HG02798 (cell line): ENCODE measurements around the gene ATP11C.

ENCODE experiments used
- ATAC-seq: cut with Tn5 transposase; IDR thresholded peaks from one replicate; pipeline ENCODE4 v1.9.1; 2021; ENCODE audit warnings: mild to moderate bottlenecking; ENCODE audit not compliant: unreplicated experiment, poor library complexity

The ATP11C gene

DNA sequence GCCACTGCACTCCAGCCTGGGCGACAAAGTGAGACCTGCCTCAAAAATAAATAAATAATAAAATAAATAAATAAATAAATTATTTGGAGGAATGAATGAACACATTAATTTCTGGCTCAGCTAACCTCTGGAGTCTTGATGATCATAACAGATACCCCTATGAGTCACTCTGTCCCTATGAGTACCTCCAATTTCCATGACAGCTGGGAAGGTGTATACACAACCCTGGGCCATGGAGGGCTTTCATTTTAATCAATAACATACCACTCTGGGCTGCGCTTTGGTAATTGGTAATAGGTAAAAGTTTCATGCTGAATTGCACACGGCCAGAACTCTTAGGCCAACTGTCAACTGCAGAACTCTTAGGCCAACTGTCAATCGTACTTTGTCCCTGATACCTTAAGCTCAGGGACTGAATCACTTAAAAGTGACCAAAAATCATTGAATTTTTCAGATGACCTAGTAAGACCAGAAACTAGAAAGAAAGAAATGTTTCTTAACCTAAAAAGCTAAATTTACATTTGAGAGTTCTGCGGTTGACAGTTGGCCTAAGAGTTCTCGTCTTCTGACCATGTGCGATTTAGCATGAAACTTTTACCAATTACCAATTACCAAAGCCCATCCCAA, 112.4 kb downstream of the ATP11C start:
- ATAC-seq, result peak; percentile 79

DNA sequence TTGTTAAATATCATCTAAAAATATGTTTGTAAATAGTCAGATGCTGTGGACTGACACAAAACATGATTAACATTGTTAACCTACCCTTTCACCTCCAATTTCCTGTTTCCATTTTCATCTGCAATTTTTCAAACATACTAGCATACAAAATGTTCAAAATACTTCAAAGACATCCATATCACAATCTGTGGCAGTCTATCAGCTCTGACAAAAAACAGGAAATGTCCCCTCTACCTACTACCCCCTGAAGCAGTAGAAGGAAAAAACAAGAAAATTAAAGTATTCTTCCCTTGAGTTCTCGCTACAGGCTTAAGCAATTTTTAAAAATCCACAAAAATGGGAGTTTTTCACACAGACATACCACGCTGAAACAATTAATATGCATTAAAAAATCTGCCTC, 116.6 kb downstream of the ATP11C start:
- no peak for ATAC-seq

DNA sequence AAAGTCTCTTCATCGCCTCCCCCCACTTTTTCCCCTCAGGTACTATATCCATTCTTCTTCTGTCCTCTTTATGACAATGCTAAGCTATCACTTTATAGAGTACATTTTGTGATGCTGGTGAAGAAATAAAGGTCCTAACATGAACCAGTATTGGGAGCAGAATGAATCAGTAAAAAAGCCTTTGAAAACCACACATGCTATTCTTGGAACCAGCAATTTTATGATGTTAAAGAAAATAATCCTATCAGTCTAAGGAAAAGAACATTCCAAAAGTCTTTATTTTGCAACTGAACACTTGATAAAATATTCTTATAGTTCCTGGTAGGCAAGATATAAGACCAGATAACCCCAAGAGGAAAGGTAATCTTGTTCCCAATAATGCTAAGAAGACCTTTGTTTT, 117.1 kb downstream of the ATP11C start:
- ATAC-seq, result no peak

DNA sequence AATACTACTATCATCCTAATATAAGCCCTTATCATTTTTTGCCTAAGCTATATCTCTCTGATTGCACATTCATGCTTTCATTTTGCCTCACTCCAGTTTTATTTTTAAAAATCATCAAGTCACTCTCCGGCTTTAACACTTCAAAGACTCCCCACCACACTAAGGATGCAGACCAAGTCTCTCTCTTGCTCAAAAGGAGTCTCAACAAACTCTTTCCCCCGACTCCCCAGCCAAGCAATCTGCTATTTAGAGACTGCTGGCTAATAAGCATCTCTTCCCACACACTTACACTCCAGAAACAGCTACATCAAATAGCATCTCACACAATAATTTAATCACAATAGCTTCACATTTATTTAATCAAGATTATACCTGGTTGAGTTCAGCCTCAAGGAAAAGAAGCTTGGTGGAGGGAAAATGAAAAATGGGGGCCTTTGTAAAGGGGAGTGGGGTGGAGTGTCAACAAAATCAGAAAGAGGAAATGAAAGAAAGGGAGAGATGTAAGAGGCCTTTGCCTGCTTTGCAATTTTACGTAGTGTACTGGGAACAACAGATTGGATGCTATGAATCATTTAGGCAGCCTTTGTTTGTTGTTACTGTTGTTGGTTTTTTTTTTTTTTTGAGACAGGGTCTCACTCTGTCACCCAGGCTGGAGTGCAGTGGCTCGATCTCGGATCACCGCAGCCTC, 120.8 kb downstream of the ATP11C start:
- ATAC-seq, result no peak

DNA sequence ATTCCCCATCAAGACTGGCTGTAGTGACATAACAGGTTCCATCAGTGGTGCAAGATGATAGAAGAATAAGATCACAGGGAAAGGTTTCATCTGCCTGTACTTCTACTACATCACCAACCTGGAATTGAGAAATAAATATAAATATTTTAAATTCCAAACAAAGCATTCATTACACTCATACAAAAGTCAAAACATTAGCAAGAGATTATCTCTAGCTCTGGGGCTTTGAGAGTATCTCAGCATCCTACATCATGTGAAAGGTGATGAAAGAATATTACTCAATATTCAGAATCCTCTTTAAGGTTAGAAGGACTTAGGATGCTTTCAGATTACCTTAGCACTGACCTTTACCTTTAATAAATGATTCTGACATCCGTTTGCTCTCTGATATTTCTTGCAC, 128.4 kb downstream of the ATP11C start:
- ATAC-seq, result no peak

DNA sequence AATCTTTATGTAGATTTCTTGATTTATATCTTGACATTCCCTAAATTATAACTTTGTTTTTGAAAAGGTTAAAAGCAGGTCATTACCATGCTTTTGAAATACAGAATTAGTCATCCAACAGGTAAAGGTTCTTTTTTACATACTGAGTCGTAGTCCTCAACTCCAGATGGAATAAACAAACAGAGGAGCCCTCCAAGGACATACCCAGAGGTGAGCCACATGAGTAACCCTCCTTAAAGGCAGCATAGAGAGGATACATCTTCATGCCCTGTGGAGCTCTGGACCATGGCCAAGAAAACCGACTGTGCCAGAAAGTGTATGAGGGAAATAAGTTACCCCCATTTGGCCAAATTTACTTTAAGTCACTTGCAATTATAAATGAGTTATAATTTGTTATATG, 129.6 kb downstream of the ATP11C start:
- ATAC-seq, result no peak

DNA sequence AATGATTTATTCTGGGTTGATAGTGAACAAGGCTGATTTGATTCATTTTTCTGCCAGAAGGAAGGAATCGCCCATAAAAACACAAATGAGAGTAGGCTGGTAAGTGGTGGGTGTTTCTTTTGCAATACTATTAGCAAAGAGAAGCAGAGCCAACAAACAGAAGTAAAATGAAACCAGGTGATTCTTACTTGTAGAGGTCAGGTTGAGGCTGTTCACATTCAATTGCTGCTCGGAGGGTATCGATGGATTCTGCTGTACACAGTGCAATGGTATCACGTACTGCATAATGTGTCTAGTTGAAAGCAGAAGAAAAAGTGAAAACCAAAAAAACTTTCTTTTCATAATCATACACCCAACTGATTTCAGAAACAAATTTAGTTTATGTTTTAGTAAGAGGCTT, 130.8 kb downstream of the ATP11C start:
- no peak for ATAC-seq

DNA sequence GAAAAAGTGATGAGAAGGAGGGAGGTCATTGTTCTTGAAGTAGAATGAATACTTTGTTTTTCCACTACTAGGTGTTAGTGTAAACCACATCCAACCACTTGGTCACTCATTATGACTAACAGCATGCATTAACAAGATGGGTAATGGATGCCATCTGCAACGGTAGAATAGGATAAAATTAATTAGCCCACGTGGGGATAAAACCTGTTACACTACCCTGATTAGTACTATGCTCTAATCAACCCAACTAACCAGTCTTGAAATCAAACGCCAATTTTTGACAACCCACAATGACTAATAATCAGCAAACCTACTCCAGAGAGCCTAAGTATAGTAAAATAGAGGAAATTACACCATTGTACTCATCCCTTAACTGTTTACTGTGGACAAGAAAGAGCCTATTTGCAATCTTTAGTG, 131.4 kb downstream of the ATP11C start:
- no peak for ATAC-seq

DNA sequence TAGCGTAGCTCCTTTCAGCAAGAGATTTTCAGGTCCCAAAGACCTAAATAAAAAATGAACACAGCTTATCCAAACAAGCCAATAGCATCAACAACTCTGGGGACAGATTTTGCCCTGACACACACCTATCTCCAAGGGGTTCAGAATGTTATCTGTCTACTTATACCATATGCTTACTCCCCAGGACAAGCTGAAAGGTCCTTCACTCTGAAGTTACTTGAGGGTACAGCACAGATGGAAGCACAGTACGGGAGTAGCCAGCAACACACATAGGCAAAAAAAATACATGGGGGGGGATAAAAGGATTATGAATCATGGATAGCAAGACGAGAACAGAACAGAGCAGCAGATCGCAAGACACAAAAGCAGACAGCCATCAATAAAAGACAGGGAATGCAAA, 134.2 kb downstream of the ATP11C start:
- no peak for ATAC-seq

DNA sequence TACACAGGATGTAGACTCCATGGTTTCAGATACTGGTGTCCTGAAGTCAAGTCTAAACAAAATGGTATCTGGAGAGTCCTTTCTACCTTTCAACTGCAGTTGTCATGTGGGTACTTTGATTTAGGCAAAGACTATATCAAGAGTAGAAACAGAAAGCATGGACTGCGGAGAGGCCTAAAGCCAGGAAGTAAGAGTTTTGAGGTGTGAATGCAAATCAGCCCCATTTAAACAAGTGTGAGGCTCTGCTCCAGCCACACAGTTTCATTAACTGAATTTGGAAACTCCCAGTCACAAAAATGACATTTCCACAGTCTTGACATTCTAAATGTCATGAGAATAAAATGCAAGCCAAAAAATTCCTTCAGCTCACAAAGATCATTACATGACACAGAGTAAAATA, 137.7 kb downstream of the ATP11C start:
- peak; percentile 100 for ATAC-seq

DNA sequence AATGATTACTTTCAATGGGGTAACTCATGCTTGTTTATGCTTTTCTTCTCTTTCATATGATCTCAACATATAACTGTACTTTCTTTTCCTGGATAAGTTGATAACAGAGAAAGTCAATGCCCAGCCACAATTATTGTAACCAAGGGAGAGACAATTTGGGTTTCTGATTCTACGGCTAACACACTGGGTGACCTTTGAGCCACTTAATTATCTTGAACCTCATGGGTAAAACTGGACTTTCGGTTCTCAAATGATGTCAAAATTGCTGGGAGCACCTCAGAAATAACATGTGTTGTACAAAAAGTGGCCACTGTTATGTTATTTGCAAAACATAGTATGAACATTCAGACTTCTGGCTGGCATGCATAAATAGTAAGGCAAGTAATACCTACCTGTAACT, 145.3 kb downstream of the ATP11C start:
- ATAC-seq, result peak; percentile 59

DNA sequence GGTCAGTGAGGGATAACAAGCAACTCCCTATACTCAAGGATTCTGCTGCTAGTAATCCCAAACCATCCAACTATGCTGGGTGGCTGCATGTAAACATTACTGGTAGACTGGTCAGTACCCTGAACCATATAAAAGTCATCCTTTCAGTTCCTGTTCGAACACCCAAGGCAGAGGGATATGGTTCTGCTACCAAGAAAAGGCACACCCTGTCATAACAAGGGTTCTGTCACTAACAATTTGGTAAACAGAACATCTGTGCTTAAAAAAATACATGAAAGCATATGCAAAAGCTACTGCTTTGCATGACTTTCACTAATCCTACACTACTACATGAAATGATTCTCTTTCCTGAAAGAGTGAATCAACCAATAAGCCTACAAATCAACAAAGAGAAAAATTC, 148.0 kb downstream of the ATP11C start:
- peak; percentile 90 for ATAC-seq

DNA sequence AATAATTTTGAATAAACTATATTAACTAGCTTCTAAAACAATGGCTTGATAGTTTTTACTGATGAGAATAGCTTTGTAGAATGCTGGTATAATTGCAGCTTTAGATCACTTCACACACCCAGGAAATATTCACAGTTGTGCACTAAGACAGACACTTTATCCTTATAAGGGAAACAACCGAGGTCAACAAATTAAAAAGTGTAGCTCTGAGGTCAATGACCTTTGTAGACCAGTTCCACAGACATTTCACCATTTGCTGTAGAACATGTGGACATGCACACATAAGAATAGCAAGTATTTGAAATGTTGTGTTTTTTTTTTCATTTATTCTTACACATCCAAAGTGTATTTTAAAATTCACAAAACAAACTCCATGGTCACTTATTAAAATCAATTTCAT, 148.9 kb downstream of the ATP11C start:
- ATAC-seq, result no peak

DNA sequence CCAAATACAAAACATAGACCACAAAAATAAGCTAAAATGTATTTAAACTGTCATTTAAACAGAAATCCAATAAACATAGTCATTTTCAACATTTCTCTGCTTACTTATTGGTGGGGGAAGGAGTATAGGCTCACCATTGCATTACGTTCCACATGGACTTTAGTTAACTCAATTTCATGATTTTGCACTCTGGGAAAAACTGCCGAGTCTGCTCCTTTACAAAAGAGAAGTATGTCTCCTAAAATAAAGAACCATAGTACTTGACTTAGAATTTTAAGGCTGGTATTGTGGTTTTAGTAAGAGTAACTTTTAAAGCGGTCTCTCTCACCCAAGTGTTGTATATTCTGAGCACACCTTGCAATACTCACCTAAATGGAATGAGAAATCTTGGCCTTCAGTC, 149.8 kb downstream of the ATP11C start:
- no peak for ATAC-seq

DNA sequence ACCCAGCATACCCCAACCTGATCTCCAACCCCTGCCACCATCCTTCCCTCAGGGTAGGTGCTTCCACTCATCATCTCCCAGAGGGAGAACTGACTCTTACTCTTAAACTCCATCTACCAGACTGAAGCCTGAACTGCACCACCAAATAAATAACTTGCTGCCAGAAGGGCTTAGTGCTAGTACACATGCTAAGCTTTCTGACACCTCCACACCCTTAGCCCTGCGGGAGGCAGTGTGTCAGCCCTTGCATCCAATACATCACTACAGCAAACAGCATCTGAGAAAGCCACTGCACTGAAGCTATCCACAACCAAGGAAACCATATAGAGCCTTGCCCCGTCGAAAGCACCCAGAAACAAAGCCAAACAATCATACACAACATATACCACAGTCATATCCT, 156.3 kb downstream of the ATP11C start:
- ATAC-seq, result no peak

DNA sequence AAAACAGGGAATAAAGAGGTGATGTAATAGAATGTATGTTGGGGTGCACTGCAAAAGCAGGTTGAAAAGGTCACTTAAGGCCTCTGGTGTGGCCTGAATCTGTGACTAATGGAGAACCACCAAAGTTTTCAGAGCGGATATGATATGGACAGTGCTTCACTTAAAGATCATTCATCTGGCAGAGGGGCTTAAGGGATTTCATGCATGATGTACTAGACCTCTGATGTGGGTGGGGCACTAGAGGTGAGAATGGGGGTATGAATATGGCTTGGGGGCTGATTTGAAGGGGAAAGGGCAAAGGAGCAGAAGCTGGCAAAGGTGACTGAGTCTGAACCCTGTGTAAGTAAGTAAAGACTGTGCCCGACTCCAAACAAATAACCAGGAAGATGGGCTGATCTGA, 162.5 kb downstream of the ATP11C start:
- ATAC-seq, result no peak

DNA sequence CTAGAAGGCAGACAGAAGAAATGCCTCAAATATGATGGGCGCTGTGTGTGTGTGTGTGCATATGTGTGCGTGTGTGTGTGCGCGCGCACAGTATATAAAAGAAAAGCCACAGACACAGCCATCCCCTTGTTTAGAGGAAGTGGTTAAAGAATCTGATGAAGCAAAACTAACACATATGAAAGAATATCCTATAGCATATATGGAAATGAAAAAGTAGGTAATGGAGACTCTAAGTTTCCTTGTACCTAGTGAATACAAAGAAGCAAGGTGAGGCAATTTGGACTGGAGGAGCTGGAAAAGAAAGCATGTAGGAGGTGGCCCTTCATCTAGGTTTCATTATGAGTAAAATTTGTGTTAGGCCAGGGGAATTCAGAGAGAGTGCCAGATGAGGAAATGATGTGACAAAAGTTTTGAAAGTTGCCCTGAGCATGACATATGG, 166.3 kb downstream of the ATP11C start:
- ATAC-seq, result peak; percentile 59

DNA sequence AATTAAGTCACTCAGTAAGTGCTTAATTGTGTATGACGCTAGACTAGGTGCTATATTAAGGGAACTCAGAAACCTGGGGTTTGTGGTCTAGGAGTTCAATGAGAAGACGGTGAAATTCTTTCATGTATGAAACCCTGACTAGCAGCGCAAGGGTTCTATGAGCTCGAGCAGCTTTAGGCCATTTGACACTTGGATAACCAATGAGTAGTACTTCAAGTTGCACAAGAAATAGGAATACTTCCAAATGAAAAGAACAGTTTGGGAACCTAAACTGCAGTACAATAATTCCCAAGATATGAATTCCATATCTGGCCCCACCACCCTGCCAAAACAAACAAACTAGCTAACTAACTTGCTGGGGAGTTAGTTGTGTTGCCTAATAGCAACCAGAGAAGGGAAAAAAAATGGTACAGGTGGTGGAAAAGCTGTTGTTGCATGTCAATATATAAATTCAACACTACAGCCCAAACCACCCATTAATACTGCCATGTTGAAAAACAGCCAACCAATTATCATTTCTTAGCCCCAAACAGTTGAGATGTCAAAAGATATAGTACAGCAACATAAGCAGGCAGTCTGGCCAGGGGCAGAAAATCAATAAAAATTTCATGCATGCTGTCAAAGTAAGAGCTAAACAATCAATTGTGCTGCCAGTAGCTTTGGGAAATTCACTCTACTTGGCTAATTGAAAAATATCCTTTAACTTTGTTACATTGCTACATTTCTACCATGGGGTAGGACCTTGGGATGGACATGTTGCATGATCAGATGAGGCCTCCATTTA, 170.3 kb downstream of the ATP11C start:
- ATAC-seq, result no peak

DNA sequence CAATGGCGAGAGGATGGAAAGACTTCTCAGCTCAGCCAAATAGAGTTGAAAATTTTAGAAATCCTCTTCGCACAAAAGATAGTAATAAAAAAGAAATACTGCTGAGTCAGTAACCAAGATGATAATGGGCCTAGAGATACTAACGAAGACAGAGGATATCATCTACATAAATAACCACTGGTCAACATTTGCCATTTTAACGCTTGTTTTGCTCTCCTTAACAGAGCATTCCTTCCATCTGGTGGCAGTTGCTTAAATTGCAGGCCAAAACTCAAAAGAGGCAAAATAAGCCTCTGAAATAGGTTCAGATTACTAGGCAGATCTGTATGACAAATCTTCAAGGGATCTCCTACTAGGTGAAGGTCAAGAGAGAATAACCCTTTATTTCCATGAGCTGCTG, 173.2 kb downstream of the ATP11C start:
- ATAC-seq, result no peak

DNA sequence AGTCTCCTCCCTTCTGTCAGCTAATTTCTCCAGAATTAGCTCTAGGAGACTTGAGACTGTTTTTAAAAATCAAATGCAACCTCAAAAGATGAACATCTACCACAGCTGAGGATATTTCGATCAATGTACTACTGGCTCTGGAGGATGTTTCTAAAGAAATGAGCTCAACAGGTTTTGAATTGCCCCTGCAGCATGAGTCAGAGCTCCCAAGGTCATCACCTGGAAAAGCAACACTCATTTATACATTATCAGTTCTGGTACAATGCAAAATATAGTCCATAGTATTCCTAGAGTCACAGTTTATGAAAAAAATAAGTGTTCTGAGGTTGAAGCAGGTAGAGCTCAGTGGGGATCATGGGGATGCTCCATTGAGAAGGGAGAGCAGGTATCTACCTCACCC, 174.0 kb downstream of the ATP11C start:
- no peak for ATAC-seq

DNA sequence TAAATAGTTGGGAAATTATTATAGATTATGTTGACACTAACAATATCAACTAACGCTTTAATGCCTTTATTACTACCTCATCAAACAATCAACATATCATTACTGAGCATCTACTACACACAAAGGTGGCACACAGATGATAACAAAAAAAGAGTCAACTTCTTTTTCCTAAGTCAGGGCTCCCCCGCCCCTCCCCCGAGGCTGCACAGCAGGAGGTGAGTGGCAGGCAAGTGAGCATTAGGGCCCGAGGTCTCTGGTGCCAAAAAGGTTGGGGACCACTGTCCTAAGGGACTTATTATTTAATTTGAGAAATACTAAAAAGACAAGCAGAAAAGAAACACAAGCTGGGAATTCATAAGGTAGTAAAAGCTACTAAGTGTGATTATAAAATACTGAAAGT, 174.6 kb downstream of the ATP11C start:
- ATAC-seq, result no peak

DNA sequence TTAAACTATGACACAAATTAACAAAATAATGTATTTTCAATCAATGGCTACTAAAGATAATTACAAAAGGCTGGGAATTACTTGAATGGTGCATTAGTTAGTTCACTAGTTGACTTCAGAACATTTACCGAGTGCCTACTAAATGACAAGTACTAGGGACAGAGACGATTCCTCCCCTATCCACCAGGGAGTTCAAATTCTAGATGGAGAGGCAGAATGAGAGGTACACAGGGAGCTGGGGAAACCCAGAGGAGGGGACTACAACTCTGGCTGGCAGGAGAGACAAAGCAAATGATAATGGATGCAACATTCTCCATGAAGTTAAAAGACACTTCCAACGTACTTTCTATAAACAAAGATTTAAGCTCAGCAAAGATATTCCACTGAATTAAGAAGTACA, 181.8 kb downstream of the ATP11C start:
- no peak for ATAC-seq
